MCF 10A (cell line): ENCODE data around the gene HCK. TPM values are rescaled to one million over a fixed set of nuclear protein-coding genes. Genes with fewer than 3 reads are reported as not detected.

ENCODE experiments used
- BruUV-seq: library from RNA; stranded (reverse); fragments of 400-500 nt; replicated peaks from 2 replicates; lab custom pipeline; 2021; lab: Mats Ljungman, UMichigan
- CTCF ChIA-PET: fragments of 300-600 bp; sonication (Branson Sonifier 250); formaldehyde crosslinking; extraction: SDS; loops from one replicate; lab custom pipeline; 2021; ENCODE audit warnings: antibody characterized with exemption, inconsistent platforms; lab: Yijun Ruan, JAX
- POLR2A ChIA-PET: fragments of 300-600, 350-650 bp; sonication (Branson Sonifier 250); formaldehyde crosslinking; extraction: SDS; loops from one replicate; lab custom pipeline; 2020; ENCODE audit warnings: antibody characterized with exemption, inconsistent platforms; lab: Yijun Ruan, JAX
- DNase-seq: peaks from one replicate; pipeline ENCODE4 v3.0.0-alpha.2; 2018; ENCODE audit not compliant: unreplicated experiment
- H3K27ac Mint-ChIP-seq: one replicate; pipeline ENCODE4 v1.8.0; 2022; ENCODE audit warnings: mild to moderate bottlenecking, low read depth, mixed read lengths; ENCODE audit not compliant: unreplicated experiment
- H3K27me3 Mint-ChIP-seq: one replicate; pipeline ENCODE4 v1.8.0; 2022; ENCODE audit warnings: mixed read lengths; ENCODE audit not compliant: insufficient read depth, unreplicated experiment
- H3K36me3 Mint-ChIP-seq: one replicate; pipeline ENCODE4 v1.8.0; 2022; ENCODE audit warnings: mild to moderate bottlenecking, moderate library complexity, mixed read lengths; ENCODE audit not compliant: insufficient read depth, unreplicated experiment
- H3K4me1 Mint-ChIP-seq: one replicate; pipeline ENCODE4 v1.8.0; 2022; ENCODE audit warnings: mixed read lengths; ENCODE audit not compliant: insufficient read depth, unreplicated experiment
- H3K4me3 Mint-ChIP-seq: one replicate; pipeline ENCODE4 v1.8.0; 2022; ENCODE audit warnings: mild to moderate bottlenecking, moderate library complexity, mixed read lengths; ENCODE audit not compliant: unreplicated experiment
- H3K9me3 Mint-ChIP-seq: one replicate; pipeline ENCODE4 v1.8.0; 2022; ENCODE audit warnings: mixed read lengths; ENCODE audit not compliant: unreplicated experiment
- CTCF ChIP-seq: fragments of 200-600 bp; IDR thresholded peaks from one replicate; pipeline ENCODE4 v1.8.0; 2022; ENCODE audit warnings: antibody characterized with exemption, mild to moderate bottlenecking; ENCODE audit not compliant: unreplicated experiment
- intact Hi-C: fragments of 100-400 bp; cut with micrococcal nuclease; formaldehyde crosslinking; loops from 2 replicates; pipeline ENCODE4 v1.14.1; 2022
- total RNA-seq: library from RNA; stranded (reverse); gene quantifications from 2 replicates; pipeline ENCODE4 v1.2.3, GENCODE V29; 2022

The HCK gene
- total RNA-seq, 1 experiment from 2014 or later, result not detected

GRCh38 chr20:32053648-32054047 is 1.6 kb downstream of the HCK start:
- H3K27ac Mint-ChIP-seq, result no peak overlapping the region
- no peak for TF ChIP-seq CTCF
- intact Hi-C loops, result no loop called here
- no peaks in the 10 kb centered on the region for H3K4me1 Mint-ChIP-seq
- POLR2A ChIA-PET, result no interaction called here
- no peaks in the 10 kb centered on the region for H3K36me3 Mint-ChIP-seq
- BruUV-seq, result no TSS peak
- CTCF ChIA-PET, result interaction anchor here (0.7 to 2.7 kb wide), 2 partner anchors 23 to 103 kb away, joined by 6 to 15 read pairs; no protein-coding TSS in a partner anchor
- H3K27me3 Mint-ChIP-seq, result peaks cover 80% of the 10 kb centered on the region
- H3K9me3 Mint-ChIP-seq, result no peaks in the 10 kb centered on the region
- H3K4me3 Mint-ChIP-seq, result no peak overlapping the region
- no peak for DNase-seq

GRCh38 chr20:32056708-32057483 is 4.9 kb downstream of the HCK start:
- no peaks in the 10 kb centered on the region for H3K4me1 Mint-ChIP-seq
- no peak for DNase-seq
- POLR2A ChIA-PET, result no interaction called here
- no peak overlapping the region for H3K27ac Mint-ChIP-seq
- peaks cover 85% of the 10 kb centered on the region for H3K27me3 Mint-ChIP-seq
- no TSS peak for BruUV-seq
- no peaks in the 10 kb centered on the region for H3K36me3 Mint-ChIP-seq
- CTCF ChIA-PET, result interaction anchor here (0.7 to 1.2 kb wide), 2 partner anchors 22 to 35 kb away, joined by 4 to 7 read pairs; no protein-coding TSS in a partner anchor
- H3K9me3 Mint-ChIP-seq, result no peaks in the 10 kb centered on the region
- intact Hi-C loops, result no loop called here
- no peak overlapping the region for H3K4me3 Mint-ChIP-seq
- no peak for TF ChIP-seq CTCF

GRCh38 chr20:32057656-32058184 is 5.7 kb downstream of the HCK start:
- Mint-ChIP-seq H3K36me3 (no peaks in the 10 kb centered on the region), H3K27ac (no peak overlapping the region), H3K9me3 (no peaks in the 10 kb centered on the region), H3K4me3 (no peak overlapping the region), H3K4me1 (no peaks in the 10 kb centered on the region), H3K27me3 (peaks cover 85% of the 10 kb centered on the region)
- no peak for TF ChIP-seq CTCF
- ChIA-PET POLR2A (no interaction called here), CTCF (interaction anchor here (0.5 to 1.2 kb wide), 2 partner anchors 34 to 85 kb away, joined by 3 to 7 read pairs; no protein-coding TSS in a partner anchor)
- intact Hi-C loops, result no loop called here
- no peak for DNase-seq
- BruUV-seq, result no TSS peak

GRCh38 chr20:32059189-32059588 is 7.1 kb downstream of the HCK start:
- POLR2A ChIA-PET, result no interaction called here

More at GRCh38 chr20:32059189-32059588, 7.1 kb downstream of the HCK start:
- Mint-ChIP-seq H3K27ac (no peak overlapping the region), H3K36me3 (no peaks in the 10 kb centered on the region), H3K4me3 (no peak overlapping the region), H3K4me1 (no peaks in the 10 kb centered on the region), H3K9me3 (no peaks in the 10 kb centered on the region), H3K27me3 (peaks cover 72% of the 10 kb centered on the region)
- TF ChIP-seq CTCF, result no peak
- no peak for DNase-seq
- CTCF ChIA-PET, result interaction anchor here (0.6 to 2.5 kb wide), 3 partner anchors 33 to 108 kb away, joined by 3 to 21 read pairs (median 3); partner anchors contain the start of gene PDRG1
- intact Hi-C loops, result no loop called here
- no TSS peak for BruUV-seq
